Activated T-cell treated with anti-CD3 and anti-CD28 coated beads, Interleukin-2, amount 50 U/mL, for 48 hours (primary cell): ENCODE measurements around the gene NR1H2.
A peak's percentile ranks its signal among the peaks of the same experiment; 100 is the strongest.
"Not testable (repeated sequence)": the region's sequence is repeated elsewhere in the genome, so short reads cannot be mapped to it uniquely, and the experiment has no call there.

Experiments
- DNase-seq, 2 experiments: peaks; one replicate each; pipeline ENCODE4 v3.0.0-alpha.2; 2020

NR1H2 gene

DNA sequence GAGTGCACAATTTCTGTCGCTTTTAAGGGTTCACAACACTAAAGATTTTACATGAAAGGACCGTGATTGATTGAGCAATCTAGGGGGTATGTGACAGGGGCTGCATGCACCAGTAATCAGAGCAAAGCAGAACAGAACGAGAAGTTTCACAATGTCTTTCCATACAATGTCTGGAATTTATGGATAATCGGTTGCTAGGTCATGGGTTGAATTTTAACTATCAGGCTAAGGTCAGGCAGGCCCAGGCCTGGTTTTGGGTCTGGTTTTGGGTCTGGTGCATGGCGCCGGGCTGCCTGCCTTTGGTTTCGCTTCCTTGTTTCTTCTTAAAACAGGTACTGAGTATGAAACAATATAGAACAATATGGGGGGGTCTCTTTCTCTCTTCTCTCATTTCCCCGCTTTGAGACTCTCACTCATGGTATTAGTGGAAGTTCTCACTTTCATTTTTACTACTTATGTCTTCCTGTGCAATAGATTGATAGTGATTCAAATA, 29.1 kb upstream of the NR1H2 start:
- DNase-seq: peak; percentile 61 to 67

DNA sequence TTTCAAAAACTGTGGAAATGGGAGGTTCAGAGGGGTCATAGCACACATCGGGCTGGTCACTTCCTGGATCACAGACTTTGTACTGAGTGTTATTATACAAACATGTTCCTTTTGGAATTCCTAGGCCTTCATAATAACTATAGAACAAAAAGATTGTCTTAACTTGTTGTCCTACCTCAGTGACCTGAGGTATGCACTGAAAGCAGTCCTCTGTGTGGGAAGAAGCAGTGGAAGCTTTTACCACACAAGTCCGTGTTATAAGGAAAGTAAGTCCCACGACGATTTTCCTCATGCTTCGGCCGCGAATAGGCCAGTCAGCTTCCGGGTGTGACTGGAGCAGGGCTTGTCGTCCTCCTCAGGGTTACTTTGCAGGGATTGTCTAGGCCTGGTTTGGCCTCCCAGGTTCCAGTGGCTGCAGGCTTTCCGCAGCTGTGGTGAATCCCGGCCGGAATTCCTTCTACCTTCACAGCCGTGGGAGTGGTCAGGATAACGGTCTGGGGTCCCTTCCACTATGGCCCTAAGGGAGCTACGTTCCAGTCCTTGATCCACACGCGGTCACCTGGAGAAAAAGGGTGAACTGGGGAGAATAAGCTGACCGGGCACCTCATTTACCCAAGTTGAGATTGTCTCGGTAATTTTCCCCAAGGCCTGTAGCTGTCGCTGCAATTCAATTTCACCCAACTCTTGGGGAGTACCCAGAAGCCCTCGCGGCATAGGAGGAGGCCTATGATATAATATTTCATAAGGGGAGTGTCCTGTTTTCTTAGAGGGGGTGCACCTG, 26.8 kb upstream of the NR1H2 start:
- no peak for DNase-seq

GRCh38 chr19:50352242-50352641, 24.0 kb upstream of the NR1H2 start:
- DNase-seq: no peak

GRCh38 chr19:50353487-50353880, 22.8 kb upstream of the NR1H2 start:
- DNase-seq: not testable (repeated sequence)

DNA sequence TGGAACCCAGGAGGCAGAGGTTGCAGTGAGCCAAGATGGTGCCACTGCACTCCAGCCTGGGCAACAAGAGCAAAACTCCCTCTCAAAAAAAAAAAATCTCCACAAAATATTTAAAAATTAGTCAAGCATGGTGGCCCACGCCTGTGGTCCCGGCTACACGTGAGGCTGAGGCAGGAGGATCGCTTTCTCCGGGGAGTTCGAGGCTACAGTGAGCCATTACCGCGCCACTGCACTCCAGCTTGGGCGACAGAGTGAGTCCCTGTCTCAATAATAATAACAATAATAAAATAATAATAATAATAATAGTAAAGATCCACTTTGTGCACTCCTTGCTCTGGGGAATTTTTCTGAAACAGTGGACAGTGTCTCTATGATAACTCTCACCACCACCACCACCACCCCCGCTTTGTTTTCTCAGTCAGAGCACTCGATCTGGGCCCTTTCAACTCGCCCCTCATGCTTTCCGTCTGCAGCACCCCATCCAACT, 19.5 kb upstream of the NR1H2 start:
- DNase-seq: no peak

GRCh38 chr19:50357178-50358100, 18.8 kb upstream of the NR1H2 start:
- peak; percentile 93 to 94 for DNase-seq

- peak; percentile 84 to 87 for DNase-seq
These were observed 17.6 kb upstream of the NR1H2 start for GRCh38 chr19:50358483-50359327.

DNA sequence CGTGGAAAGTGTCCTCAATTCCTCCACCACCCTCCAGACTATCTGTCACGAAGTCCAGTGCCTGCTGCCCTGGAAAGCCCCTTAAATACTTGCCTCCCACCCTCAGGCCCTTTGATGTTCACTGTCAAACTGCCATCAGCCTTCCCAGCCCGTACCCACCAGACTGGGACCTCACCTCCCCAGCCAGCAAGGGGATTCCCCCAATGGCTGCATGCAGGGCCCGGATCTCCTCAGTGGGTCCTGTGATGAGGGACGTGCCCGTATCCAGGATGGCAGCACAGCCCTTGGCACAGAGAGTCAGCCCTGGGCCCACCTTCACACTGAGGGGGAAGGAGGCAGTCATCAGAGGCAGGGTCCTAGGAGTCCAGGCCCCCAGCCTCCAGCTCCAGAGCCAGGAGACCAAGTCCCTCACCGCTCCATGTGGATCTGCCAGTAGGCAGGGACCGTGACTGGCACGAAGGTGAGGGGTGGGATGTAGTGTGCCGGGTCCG, 16.9 kb upstream of the NR1H2 start:
- no peak for DNase-seq

DNA sequence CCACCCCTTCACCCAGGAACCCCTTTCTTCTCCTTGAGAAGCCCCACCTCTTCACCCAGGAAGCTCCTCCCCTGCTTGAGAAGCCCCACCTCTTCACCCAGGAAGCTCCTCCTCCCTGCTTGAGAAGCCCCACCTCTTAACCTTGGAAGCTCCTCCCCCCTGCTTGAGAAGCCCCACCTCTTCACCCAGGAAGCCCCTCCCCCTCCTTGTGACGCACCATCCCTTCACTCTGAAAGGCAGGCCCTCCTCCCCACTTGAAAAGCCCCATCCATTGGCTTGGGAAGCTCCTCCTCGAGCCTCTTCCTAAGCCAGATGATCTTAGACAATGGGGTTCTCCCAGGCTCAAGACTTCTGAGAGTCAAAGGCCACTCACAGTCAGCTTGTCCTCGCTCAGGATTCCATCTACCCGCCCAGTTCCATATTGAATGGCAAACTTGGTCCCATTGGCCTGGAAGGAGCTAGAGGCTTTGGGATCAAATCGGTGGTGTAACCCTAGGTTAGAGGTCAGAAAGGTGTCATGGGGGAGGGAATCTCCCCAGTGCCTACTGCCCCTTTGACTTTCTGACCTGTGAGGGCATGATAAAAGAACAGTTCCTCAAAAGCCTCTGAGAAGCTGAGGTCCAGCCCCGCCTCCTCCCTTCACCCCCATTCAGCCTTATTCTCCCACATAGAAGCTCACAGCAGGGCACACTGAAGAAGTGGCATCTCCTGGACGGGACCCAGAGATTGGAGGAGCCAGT, 14.8 kb upstream of the NR1H2 start:
- peak; percentile 54 to 57 for DNase-seq

- DNase-seq: peak; percentile 59 to 69
These were observed 14.2 kb upstream of the NR1H2 start for GRCh38 chr19:50362030-50362412.

- peak; percentile 77 to 81 for DNase-seq
These were observed 13.4 kb upstream of the NR1H2 start for GRCh38 chr19:50362656-50363424.

- no peak for DNase-seq
These were observed 10.6 kb upstream of the NR1H2 start, which contains the start of gene NAPSA for GRCh38 chr19:50365434-50366306. TSS of gene NAPSA (minus strand) at chr19:50365639. CDS start at chr19:50365621, 18 bp downstream.

DNA sequence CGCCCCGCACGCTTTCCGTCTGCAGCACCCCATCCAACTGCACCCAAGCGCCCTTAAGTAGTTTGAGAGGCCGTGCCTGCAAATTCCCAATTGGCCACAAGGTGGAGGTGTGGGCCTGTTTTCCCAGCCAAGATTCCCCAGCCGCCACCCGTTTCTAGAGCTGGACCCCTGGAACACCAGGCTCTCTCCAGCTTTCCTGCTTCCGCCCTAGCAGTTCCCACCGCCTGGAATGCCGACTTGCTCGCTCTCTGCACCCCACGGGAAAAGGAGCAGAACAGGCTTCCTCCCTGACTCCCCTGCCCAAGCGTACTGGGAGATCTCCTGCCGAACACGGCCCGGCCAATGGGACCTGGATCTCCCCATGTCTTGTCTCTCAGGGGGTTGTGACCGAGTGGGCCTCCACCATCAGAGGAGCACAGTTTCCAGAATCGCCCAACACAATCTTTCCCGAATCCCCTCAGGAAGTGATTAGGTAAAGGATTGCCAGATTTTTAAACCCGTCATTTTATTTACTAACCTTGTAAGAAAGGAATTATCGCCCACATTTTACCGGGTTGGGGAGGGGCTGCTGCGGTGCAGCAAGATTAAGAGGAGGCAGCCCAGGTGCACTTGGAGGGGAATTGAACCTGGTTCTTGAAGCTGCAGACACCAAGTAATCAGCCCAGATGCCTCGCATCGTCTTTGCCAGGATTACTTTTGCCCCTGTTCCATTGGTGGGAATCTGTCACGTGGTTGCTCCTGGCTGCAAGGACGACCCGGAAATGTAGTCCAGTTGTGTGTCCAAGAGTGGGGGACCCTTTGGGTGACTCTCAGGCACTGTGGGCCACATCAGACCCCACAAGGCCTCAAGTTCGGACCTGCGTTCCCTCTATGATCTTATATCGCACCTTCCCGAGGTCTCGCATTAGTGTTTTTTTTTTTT, 7.3 kb upstream of the NR1H2 start:
- peak; percentile 92 for DNase-seq

- DNase-seq: no peak
These were observed 4.3 kb upstream of the NR1H2 start for GRCh38 chr19:50371914-50372475.

DNA sequence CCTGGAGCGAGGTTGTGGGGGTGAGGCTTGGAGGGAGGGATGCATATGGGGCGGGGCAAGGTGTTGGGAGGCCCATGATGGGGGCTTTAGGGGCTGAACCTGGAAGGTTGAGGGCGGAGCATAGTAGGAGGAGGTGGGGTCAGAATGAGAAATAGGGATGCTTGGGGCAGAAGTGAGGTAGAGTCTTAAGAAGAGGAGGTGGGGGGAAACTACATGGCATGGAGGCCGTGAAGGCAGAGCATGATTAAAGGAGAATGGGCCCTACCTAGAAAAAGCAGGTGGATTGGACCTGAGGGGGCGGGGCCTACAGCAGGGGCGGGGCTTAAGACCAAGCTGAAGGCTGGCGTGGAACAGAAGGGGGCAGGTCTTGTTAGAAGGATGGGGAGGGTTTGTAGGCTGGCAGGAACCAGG, 799 bp downstream of the NR1H2 start:
- peak; percentile 63 to 71 for DNase-seq

- no peak for DNase-seq
These were observed 1.3 kb downstream of the NR1H2 start for GRCh38 chr19:50377517-50377916.

DNA sequence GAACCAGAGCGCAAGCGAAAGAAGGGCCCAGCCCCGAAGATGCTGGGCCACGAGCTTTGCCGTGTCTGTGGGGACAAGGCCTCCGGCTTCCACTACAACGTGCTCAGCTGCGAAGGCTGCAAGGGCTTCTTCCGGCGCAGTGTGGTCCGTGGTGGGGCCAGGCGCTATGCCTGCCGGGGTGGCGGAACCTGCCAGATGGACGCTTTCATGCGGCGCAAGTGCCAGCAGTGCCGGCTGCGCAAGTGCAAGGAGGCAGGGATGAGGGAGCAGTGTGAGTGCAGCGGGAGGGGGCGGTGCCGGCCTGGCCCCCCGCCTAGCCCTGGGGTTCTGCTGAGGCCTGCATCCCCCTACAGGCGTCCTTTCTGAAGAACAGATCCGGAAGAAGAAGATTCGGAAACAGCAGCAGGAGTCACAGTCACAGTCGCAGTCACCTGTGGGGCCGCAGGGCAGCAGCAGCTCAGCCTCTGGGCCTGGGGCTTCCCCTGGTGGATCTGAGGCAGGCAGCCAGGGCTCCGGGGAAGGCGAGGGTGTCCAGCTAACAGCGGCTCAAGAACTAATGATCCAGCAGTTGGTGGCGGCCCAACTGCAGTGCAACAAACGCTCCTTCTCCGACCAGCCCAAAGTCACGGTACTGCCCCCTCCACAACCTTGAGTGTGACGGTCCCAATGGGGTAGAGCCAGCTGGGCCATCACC, 2.1 kb downstream of the NR1H2 start:
- DNase-seq: no peak

- no peak for DNase-seq
These were observed 2.6 kb downstream of the NR1H2 start for GRCh38 chr19:50378863-50379236.
